GM19438 (cell line): ENCODE results near the gene R3HDML.
"Not testable (repeated sequence)": the region's sequence is repeated elsewhere in the genome, so short reads cannot be mapped to it uniquely, and the experiment has no call there.

Source experiments
- ATAC-seq: cut with Tn5 transposase; IDR thresholded peaks from one replicate; pipeline ENCODE4 v1.9.1; 2021; ENCODE audit warnings: low read depth; ENCODE audit not compliant: unreplicated experiment

Gene R3HDML, protein sequence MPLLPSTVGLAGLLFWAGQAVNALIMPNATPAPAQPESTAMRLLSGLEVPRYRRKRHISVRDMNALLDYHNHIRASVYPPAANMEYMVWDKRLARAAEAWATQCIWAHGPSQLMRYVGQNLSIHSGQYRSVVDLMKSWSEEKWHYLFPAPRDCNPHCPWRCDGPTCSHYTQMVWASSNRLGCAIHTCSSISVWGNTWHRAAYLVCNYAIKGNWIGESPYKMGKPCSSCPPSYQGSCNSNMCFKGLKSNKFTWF

DNA sequence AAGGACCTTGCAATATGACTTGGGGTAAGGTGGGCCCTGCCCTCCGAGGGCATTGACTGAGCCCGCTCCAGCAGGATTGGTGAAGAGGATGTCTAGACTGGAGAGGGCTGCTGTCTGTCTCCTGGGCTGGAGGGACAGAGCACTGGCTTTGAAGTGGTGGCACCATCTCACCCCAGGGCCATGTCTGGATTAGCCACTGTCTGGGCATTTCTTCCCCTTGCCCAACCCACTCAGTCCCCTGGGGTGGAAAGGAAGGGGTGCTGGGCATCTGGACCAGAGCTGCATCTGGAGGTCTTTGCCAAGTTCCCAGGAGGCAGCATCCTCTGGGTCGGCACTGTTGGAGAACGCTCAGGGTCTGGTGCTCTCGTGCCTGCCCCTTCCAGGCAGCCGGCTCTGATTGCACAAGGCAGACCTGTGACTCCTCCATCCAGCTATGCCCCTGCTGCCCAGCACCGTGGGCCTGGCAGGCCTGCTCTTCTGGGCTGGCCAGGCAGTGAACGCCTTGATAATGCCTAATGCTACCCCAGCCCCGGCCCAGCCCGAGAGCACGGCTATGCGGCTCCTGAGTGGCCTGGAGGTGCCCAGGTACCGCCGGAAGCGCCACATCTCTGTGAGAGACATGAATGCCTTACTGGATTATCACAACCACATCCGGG, at the start of gene R3HDML:
Gene R3HDML (plus strand): TSS at position 319 of the 656 bp plus-strand sequence. CDS start 115 bp downstream, at position 434.
- ATAC-seq: no peak

- no peak for ATAC-seq
Measured at GRCh38 chr20:44287272-44288097, 49.4 kb upstream of the R3HDML start.

- no peak for ATAC-seq
Measured at GRCh38 chr20:44288252-44288651, 48.6 kb upstream of the R3HDML start.

DNA sequence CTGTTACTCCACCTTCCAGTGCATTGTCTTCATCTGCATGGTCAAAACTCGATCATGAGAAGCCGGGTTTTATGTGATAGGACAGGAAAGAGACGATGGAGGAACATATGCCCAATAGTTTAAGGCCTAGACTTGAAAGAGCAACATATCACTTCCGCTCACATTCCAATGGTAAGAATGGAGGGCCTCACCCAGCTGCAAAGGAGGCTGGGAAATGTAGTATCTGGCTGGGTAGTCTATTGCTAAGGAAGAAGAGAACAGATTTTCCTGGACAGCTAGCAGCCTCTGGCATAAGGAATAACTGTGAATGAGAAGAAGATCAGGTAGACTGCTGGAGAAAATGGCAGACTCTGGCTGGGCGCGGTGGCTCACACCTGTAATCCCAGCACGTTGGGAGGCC, 45.1 kb upstream of the R3HDML start:
- ATAC-seq: no peak

GRCh38 chr20:44296011-44296410, 40.8 kb upstream of the R3HDML start:
- ATAC-seq: no peak

GRCh38 chr20:44297721-44298120, 39.1 kb upstream of the R3HDML start:
- ATAC-seq: no peak

DNA sequence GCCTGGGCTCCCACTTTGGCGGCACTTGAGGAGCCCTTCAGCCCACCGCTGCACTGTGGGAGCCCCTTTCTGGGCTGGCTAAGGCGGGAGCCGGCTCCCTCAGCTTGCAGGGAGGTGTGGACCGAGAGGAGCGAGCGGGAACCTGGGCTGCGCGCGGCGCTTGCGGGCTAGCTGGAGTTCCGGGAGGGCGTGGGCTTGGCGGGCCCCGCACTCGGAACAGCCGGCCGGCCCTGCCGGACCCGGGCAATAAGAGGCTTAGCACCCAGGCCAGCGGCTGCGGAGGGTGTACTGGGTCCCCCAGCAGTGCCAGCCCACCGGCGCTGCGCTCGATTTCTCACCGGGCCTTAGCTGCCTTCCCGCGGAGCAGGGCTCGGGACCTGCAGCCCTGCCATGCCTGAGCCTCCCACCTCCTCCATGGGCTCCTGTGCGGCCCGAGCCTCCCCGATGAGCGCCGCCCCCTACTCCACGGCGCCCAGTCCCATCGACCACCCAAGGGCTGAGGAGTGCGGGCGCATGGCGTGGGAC, 37.8 kb upstream of the R3HDML start:
- not testable (repeated sequence) for ATAC-seq

- ATAC-seq: no peak
Measured at GRCh38 chr20:44301285-44301684, 35.6 kb upstream of the R3HDML start.

DNA sequence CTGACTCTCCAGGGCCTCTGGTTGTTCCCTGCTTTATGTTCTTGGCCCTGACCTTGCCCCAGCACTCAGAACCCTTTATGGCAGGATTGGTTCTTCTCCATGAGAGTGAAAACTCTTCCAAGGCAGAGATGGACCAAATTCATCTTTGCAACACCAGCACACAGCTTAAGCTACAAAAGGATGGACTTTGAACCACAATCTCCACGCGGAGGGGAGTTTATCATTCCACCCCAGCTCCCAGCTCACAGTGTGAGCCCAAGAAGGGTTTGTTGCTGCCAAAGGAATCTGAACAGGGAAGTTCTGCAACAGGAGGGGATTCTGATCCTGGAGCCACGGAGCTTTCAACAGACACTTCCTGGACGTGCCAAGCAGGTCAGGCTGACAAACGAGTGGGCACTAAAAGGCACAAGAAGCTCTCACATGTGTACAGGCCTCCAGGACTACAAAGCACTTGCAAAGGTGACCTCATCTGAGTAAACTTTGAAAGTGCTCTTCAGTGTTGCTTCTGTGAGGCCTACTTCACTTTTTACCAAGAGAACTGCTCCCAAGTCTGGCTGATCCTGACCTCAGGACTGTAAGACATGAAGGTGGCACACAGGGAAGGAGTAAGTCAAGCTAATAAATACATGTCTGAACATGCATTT, 34.7 kb upstream of the R3HDML start:
- ATAC-seq: no peak

GRCh38 chr20:44302736-44303135, 34.1 kb upstream of the R3HDML start:
- no peak for ATAC-seq

DNA sequence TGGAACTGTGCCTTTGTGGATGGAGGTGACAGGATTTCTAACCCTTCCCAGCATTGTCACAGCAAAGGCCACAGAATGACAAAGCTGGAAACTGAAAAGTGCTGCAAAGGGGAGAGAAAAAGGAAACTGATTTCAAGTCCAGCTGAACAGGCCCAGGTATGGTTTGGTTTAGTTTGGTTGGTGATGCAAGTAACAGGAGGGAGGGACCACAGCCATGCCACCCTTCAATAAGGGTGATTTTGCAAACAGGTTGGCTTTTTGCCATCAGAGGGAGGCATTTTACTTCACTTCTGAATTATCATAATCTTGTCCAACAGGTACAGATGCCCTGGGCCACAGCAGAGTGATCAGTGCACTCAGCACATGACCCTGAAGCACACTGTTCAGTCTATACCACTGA, 32.5 kb upstream of the R3HDML start:
- ATAC-seq: no peak

GRCh38 chr20:44306927-44307326, 29.9 kb upstream of the R3HDML start:
- no peak for ATAC-seq

- ATAC-seq: no peak
Measured at GRCh38 chr20:44309763-44310663, 26.8 kb upstream of the R3HDML start.

- ATAC-seq: peak; percentile 86
Measured at GRCh38 chr20:44310664-44311639, 25.9 kb upstream of the R3HDML start, which contains the start of gene FITM2. TSS of gene FITM2 (minus strand) at chr20:44311202. CDS start at chr20:44311148, 54 bp downstream.

DNA sequence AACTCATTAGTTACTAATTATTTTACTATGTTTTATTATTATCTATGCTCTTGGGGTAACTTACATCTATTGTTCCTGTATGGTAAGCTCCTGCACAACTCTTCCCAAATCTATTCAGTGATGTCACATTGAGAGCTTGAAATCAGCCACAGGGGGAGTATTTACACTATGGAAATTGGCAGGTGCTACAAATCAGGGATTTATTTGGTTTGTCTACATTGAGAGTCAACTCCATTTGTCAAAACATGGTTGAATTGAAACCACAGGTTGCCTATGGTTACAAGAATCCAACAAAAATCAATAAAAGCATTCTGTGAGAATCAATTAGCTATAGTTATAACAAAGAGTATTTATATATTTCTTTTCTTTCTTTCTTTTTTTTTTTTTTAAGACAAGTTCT, 22.0 kb upstream of the R3HDML start:
- no peak for ATAC-seq

DNA sequence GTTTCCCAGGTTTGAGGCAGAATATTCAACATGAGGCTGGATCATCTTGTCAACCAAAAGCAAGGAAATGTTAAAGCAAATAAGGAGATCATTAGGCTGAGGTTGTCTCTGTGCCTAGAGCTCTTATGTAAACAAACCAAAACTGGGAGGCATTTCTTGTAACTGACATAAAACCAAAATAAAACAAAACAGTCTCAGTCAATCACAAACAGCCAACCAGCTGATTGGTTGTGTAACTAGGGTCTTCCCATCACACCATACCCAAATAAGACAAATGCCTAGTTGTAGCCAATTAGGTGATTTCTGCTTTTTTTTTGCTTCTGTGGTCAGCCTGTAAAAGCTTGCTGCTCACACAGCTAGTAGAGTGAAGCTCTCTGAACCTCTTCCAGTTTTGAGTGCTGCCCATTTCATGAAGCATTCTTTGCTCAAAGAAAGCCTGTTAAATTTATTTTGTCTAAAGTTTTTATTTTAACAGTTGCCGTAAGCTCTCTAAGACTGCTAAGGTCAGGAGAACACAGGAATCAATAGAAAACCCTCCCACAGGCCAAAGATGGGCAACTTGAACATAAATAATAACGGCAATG, 16.9 kb upstream of the R3HDML start:
- no peak for ATAC-seq

- ATAC-seq: no peak
Measured at GRCh38 chr20:44324343-44324742, 12.5 kb upstream of the R3HDML start.
